Spinal cord (tissue), 10 donors: ENCODE data around the gene MRPS24. TPM values are rescaled to one million over a fixed set of nuclear protein-coding genes. Genes with fewer than 3 reads are reported as not detected.
"Not testable (repeated sequence)": the region's sequence is repeated elsewhere in the genome, so short reads cannot be mapped to it uniquely, and the experiment has no call there.

Source experiments
- DNase-seq, 6 donors: peaks; one replicate each; pipeline versions ENCODE4 v3.0.0 to v3.0.0-alpha.2; 2013 to 2015; ENCODE audit warnings: low spot score in 6 of 6, low read depth in 4 of 6
- H3K27ac ChIP-seq: one replicate; pipeline ENCODE4 v1.5.1; 2013; ENCODE audit warnings: low read depth, low read length, control low read depth
- H3K27me3 ChIP-seq: one replicate; pipeline ENCODE4 v1.6.1; 2013; ENCODE audit warnings: low read length; ENCODE audit not compliant: control insufficient read depth, insufficient read depth
- H3K36me3 ChIP-seq: one replicate; pipeline ENCODE4 v1.6.1; 2013; ENCODE audit warnings: low read length; ENCODE audit not compliant: control insufficient read depth, insufficient read depth
- H3K4me1 ChIP-seq: one replicate; pipeline ENCODE4 v1.6.1; 2013; ENCODE audit warnings: low read length; ENCODE audit not compliant: control insufficient read depth, insufficient read depth
- H3K4me3 ChIP-seq: one replicate; pipeline ENCODE4 v1.5.1; 2013; ENCODE audit warnings: low read depth, low read length, control low read depth
- H3K9me3 ChIP-seq: one replicate; pipeline ENCODE4 v1.6.1; 2013; ENCODE audit warnings: low read length; ENCODE audit not compliant: control insufficient read depth, insufficient read depth
- WGBS: methylation state at CpG from one replicate; pipeline ENCODE4 v1.1.5; 2013; ENCODE audit warnings: missing lambda C conversion rate; ENCODE audit not compliant: insufficient coverage; 5-methylcytosine and 5-hydroxymethylcytosine counted together
- polyA plus RNA-seq, 2 donors: library from polyadenylated mRNA; unstranded; fragments of 120-200 nt; gene quantifications; one replicate each; pipeline ENCODE4 v1.2.1, GENCODE V29; 2013; ENCODE audit not compliant: insufficient read length in 2 of 2
- total RNA-seq, 2 donors: library from RNA; depleted of rRNA in 1 of 2; stranded (reverse); fragments of 120-200 nt in 1 of 2; fragments of >200 nt in 1 of 2; gene quantifications; one replicate each; pipeline versions ENCODE4 v1.2.3 to v1.2.4, GENCODE V29; 2013 to 2014
- donor health status: healthy.

The MRPS24 gene
- total and polyA plus RNA-seq, 4 donors: 26.7 to 108 (median 105) TPM

GRCh38 chr7:43898571-43898970 is 29.3 kb upstream of the MRPS24 start:
- not testable (repeated sequence) for H3K4me3 ChIP-seq, H3K36me3 ChIP-seq, DNase-seq, H3K9me3 ChIP-seq, H3K4me1 ChIP-seq, H3K27ac ChIP-seq, H3K27me3 ChIP-seq
- WGBS: 93% methylated on average over 1 of the region's 2 CpGs

- Histone ChIP-seq H3K4me1 (peaks cover 3% of the 10 kb centered on the region), H3K9me3 (no peaks in the 10 kb centered on the region), H3K27me3 (no peaks in the 10 kb centered on the region), H3K27ac (no peak overlapping the region), H3K4me3 (no peak overlapping the region), H3K36me3 (no peaks in the 10 kb centered on the region)
- WGBS: 100% methylated on average over 6 of the region's 8 CpGs
- DNase-seq: no peak
Measured at GRCh38 chr7:43895847-43896415, 26.6 kb upstream of the MRPS24 start.

DNA sequence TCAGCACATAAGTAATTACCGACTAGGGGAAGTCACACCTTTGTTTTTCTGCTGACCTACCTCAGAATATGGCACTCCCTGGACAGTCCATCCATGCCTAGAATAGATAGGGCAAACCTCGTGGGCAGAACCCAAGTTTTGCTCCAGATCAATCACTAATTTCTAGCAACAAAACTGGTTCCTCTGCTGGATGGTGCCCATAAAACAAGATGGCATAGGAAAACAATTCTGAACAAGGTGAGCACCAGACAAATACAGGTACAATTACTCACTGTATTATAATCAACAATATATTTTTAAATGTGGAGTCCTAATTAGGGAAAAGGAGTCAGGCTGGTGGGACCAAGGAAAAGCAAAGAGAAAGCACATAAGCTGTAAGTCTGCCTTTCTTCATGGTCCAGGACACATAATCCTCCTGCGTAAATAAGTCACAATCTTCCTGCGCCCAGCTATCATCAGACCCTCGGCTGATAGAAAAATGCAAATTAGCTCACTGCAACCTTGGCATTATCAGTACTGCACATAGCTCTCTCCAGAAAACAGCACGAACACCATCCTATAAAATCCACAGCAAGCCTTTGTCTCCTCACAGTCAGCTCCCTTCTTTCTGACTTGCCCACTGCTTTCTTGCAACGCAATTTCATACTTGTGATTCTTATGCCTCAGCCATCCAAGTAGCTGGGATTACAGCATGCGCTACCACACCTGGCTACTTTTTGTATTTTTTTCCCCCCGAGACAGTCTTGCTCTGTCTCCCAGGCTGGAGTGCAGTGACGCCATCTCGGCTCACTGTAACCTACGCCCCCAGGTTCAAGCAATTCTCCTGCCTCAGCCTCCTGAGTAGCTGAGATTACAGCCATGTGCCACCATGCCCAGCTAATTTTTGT is 22.0 kb upstream of the MRPS24 start:
- no peaks in the 10 kb centered on the region for H3K9me3 ChIP-seq
- peaks cover 2% of the 10 kb centered on the region for H3K36me3 ChIP-seq
- 82% methylated on average over 11 of the region's 12 CpGs for WGBS
- no peak overlapping the region for H3K4me3 ChIP-seq
- peaks cover 4% of the 10 kb centered on the region for H3K4me1 ChIP-seq
- DNase-seq: peak in 1 of 6 donors; percentile 61
- H3K27me3 ChIP-seq: no peaks in the 10 kb centered on the region
- no peak overlapping the region for H3K27ac ChIP-seq

DNA sequence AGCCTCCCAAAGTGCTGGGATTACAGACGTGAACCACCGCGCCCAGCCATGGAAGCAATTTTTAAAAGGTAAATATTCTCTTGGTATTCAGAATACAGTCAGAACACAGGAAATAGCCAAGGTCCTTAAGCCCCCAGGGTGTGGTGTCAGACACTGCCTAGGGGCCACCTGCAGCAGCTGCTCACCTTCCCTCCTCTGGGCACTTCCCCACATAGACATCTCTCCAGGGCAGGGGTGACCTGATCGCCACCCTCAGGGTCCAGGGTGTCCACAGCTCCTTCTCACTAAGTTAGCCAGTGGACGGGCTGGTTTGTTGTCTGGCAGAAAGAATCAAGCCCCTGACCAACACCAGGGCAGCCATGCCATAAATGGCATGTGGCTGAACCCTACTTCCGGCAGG is 21.2 kb upstream of the MRPS24 start:
- no peak for DNase-seq
- 95% methylated on average over 6 of the region's 6 CpGs for WGBS
- Histone ChIP-seq H3K9me3 (no peaks in the 10 kb centered on the region), H3K36me3 (peaks cover 2% of the 10 kb centered on the region), H3K4me3 (no peak overlapping the region), H3K4me1 (peaks cover 4% of the 10 kb centered on the region), H3K27me3 (no peaks in the 10 kb centered on the region), H3K27ac (no peak overlapping the region)

DNA sequence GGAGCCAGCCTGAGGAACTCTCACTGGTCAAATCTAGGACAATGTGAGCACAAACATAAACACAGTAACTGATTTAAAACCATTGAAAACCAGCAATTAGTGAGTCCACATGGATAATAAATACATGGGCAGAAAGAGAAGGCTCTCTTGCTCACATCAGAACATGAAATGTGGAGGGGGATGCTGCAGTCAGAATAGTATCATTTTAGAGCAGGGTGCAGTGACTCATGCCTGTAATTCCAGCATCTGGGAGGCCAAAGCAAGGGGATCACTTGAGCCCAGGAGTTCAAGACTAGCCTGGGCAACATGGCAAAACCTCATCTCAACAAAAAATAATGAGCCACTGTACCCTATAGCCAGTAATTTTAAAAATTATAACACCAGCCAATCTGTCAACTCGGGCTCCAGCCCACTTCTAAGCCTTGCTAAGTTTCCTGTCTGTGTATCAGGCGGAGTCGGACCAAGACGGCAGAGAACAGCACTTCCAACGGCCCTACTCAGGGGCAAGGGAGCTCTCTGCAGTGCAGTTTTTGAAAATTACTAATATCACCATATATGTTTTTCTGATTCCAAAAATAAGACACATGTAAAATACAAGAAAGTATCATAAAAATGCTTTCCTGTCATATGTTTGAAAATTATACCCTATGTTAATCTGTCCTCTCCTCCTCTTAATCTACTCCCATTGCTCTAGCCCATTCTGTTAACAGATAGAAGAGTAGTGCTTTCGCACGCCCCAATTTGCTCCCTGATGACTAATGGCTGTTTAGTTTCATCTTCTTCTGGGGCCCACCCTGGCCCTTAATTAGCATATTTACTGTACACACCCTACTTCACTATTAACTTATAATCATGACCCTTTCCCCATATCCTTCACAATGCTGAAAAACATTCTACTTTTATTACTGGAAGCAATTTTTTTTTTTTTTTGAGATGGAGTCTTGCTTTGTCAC is 20.0 kb upstream of the MRPS24 start:
- DNase-seq: no peak
- no peaks in the 10 kb centered on the region for H3K9me3 ChIP-seq
- peaks cover 4% of the 10 kb centered on the region for H3K4me1 ChIP-seq
- WGBS: 90% methylated on average over 2 of the region's 7 CpGs
- no peak overlapping the region for H3K4me3 ChIP-seq
- H3K27me3 ChIP-seq: no peaks in the 10 kb centered on the region
- H3K27ac ChIP-seq: no peak overlapping the region
- peaks cover 7% of the 10 kb centered on the region for H3K36me3 ChIP-seq

GRCh38 chr7:43884617-43885016 is 15.3 kb upstream of the MRPS24 start:
- 100% methylated on average over 1 of the region's 4 CpGs for WGBS
- Histone ChIP-seq H3K36me3 (peaks cover 33% of the 10 kb centered on the region), H3K9me3 (no peaks in the 10 kb centered on the region), H3K27ac (no peak overlapping the region), H3K4me3 (no peak overlapping the region), H3K4me1 (no peaks in the 10 kb centered on the region), H3K27me3 (no peaks in the 10 kb centered on the region)
- DNase-seq: no peak

DNA sequence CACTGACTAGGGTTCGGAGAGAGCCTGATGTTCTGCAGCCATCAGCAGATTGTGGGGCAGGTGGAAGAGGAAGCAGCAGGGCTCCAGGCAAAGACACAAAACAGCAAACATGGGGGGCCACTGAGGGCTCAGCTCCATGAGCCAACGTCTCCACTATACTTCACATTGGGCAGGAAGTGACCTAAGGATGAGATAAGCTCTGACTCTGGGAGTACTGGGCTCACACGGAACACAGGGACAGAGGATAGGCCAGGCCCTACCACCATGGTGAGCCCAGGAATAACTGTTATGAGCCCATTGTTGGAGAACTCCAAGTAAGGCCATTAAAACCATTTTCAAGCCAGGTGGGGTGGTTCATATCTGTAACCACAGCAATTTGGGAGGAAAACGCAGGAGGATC is 14.9 kb upstream of the MRPS24 start:
- H3K27ac ChIP-seq: no peak overlapping the region
- H3K4me1 ChIP-seq: no peaks in the 10 kb centered on the region
- no peak overlapping the region for H3K4me3 ChIP-seq
- 100% methylated on average over 4 of the region's 4 CpGs for WGBS
- no peaks in the 10 kb centered on the region for H3K27me3 ChIP-seq
- H3K36me3 ChIP-seq: peaks cover 35% of the 10 kb centered on the region
- DNase-seq: no peak
- H3K9me3 ChIP-seq: no peaks in the 10 kb centered on the region

GRCh38 chr7:43880596-43880995 is 11.3 kb upstream of the MRPS24 start:
- WGBS: 88% methylated on average over 3 of the region's 5 CpGs
- Histone ChIP-seq H3K27me3 (no peaks in the 10 kb centered on the region), H3K4me3 (no peak overlapping the region), H3K36me3 (peaks cover 68% of the 10 kb centered on the region), H3K4me1 (no peaks in the 10 kb centered on the region), H3K27ac (no peak overlapping the region), H3K9me3 (no peaks in the 10 kb centered on the region)
- DNase-seq: no peak

DNA sequence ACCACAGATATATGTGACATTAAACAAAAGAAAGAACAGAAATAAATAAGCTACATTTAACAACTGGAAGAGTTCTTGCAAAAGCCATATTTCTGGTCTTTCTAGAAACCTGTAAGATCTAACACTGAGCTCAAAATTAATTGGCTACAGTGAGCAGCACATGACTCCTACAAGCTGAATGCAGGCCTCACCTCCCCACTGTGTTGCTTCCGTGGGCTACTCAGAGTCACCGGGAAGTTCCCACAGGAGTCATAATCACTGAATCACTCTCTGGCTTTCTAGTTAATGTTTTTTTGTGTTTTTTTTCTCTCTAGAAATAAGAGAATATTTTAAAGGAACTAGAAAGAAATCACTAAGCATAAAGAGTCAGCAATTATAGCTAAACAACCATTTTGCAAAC is 10.2 kb upstream of the MRPS24 start:
- H3K9me3 ChIP-seq: no peaks in the 10 kb centered on the region
- no peaks in the 10 kb centered on the region for H3K4me1 ChIP-seq
- H3K36me3 ChIP-seq: peaks cover 77% of the 10 kb centered on the region
- H3K27ac ChIP-seq: no peak overlapping the region
- no peaks in the 10 kb centered on the region for H3K27me3 ChIP-seq
- no peak overlapping the region for H3K4me3 ChIP-seq
- WGBS: no CpG with 5 or more reads among the region's 2 CpGs
- DNase-seq: no peak
